Type B pancreatic cell (in vitro differentiated cells): ENCODE results near the gene DIRAS1. TPM values are rescaled to one million over a fixed set of nuclear protein-coding genes. Genes with fewer than 3 reads are reported as not detected.

Experiments used
- DNase-seq: peaks from one replicate; pipeline ENCODE4 v3.0.0; 2021; ENCODE audit warnings: mixed read lengths; ENCODE audit not compliant: unreplicated experiment; ENCODE audit errors: extremely low spot score
- H3K27ac Mint-ChIP-seq: 2 replicates; pipeline ENCODE4 v1.8.0; 2021; ENCODE audit warnings: mild to moderate bottlenecking, mixed read lengths
- H3K27me3 Mint-ChIP-seq: 2 replicates; pipeline ENCODE4 v1.8.0; 2021; ENCODE audit warnings: mixed read lengths
- H3K36me3 Mint-ChIP-seq: 2 replicates; pipeline ENCODE4 v1.8.0; 2021; ENCODE audit warnings: mixed read lengths
- H3K4me1 Mint-ChIP-seq: one replicate; pipeline ENCODE4 v1.8.0; 2021; ENCODE audit warnings: mixed read lengths; ENCODE audit not compliant: unreplicated experiment
- H3K4me3 Mint-ChIP-seq: 2 replicates; pipeline ENCODE4 v1.8.0; 2021; ENCODE audit warnings: mild to moderate bottlenecking, mixed read lengths
- H3K9me3 Mint-ChIP-seq: 2 replicates; pipeline ENCODE4 v1.8.0; 2021; ENCODE audit warnings: mixed read lengths
- CTCF ChIP-seq: fragments of 200-600 bp; sonication (generic); conservative IDR thresholded peaks from 2 replicates; pipeline ENCODE4 v1.5.0; 2021; ENCODE audit warnings: antibody characterized with exemption, mild to moderate bottlenecking
- total RNA-seq: library from RNA; stranded (reverse); gene quantifications from 2 replicates; pipeline ENCODE4 v1.2.1, GENCODE V29; 2021; ENCODE audit warnings: low replicate concordance

Gene DIRAS1
- total RNA-seq, 1 donor from 2014 or later = 10.4 TPM

GRCh38 chr19:2666344-2666994 lies 54.7 kb downstream of the DIRAS1 start:
- no peaks in the 10 kb centered on the region for H3K9me3 Mint-ChIP-seq
- H3K27ac Mint-ChIP-seq = no peak overlapping the region
- TF ChIP-seq CTCF = no peak
- H3K4me3 Mint-ChIP-seq = no peak overlapping the region
- no peaks in the 10 kb centered on the region for H3K36me3 Mint-ChIP-seq
- no peak for DNase-seq
- no peaks in the 10 kb centered on the region for H3K27me3 Mint-ChIP-seq
- no peaks in the 10 kb centered on the region for H3K4me1 Mint-ChIP-seq

- Mint-ChIP-seq H3K36me3 (no peaks in the 10 kb centered on the region), H3K27me3 (no peaks in the 10 kb centered on the region), H3K4me3 (no peak overlapping the region), H3K27ac (no peak overlapping the region), H3K4me1 (no peaks in the 10 kb centered on the region), H3K9me3 (no peaks in the 10 kb centered on the region)
- no peak for TF ChIP-seq CTCF
- no peak for DNase-seq
These were observed 56.1 kb downstream of the DIRAS1 start for GRCh38 chr19:2665103-2665502.

Other genes starting within 250 kb of the DIRAS1 start
- gene GADD45B, start 245.2 kb downstream of the DIRAS1 start, total RNA-seq = 31.1 and 67.3 TPM in 2 replicates
- 3.8 and 12.2 TPM in 2 replicates for gene GNG7, start 18.7 kb downstream of the DIRAS1 start, total RNA-seq
- gene SLC39A3, start 18.6 kb upstream of the DIRAS1 start, total RNA-seq = 32.0 and 33.1 TPM in 2 replicates
- 55.9 and 64.4 TPM in 2 replicates for gene SGTA, start 61.9 kb upstream of the DIRAS1 start, total RNA-seq
- 85.9 and 109 TPM in 2 replicates for gene THOP1, start 64.1 kb upstream of the DIRAS1 start, total RNA-seq
- gene ZNF554, start 98.5 kb upstream of the DIRAS1 start, total RNA-seq = 8.1 and 9.4 TPM in 2 replicates
- 6.8 and 9.7 TPM in 2 replicates for gene ZNF555, start 120.1 kb upstream of the DIRAS1 start, total RNA-seq
- gene ZNF556, start 146.0 kb upstream of the DIRAS1 start, total RNA-seq = not detected in 2 replicates
- 5.9 and 7.5 TPM in 2 replicates for gene ZNF57, start 179.6 kb upstream of the DIRAS1 start, total RNA-seq
- 4.0 and 5.8 TPM in 2 replicates for gene ZNF77, start 223.6 kb upstream of the DIRAS1 start, total RNA-seq